ENCODE measurements around the gene TSPAN15.
"Not testable (repeated sequence)": the region's sequence is repeated elsewhere in the genome, so short reads cannot be mapped to it uniquely, and the experiment has no call there.

TSPAN15 gene

DNA sequence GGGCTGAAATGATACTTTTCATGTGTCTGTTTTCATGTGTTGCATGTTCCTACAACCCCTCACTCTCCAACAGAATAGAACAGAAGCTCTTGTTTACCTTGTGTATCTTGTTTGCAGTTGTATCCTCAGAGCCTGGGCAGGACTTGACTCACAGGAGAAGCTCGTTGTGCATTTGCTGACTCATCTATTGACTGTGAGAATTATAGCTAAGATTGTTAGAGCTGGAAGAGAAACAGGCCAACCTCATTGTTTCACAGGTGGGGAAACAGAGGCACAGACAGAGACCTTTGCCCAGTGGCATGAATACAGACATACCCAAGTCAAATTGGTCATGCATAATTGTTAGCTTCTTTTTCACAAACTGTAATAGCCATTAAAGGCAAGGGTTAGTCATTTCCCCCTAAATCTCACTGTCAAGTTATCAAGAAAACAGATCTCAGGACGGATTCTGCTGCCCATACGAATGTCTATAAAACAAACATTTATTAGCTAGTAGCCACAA, 4.6 kb upstream of the TSPAN15 start:
- DNase-seq (ENCODE audit: low read depth): no peak

DNA sequence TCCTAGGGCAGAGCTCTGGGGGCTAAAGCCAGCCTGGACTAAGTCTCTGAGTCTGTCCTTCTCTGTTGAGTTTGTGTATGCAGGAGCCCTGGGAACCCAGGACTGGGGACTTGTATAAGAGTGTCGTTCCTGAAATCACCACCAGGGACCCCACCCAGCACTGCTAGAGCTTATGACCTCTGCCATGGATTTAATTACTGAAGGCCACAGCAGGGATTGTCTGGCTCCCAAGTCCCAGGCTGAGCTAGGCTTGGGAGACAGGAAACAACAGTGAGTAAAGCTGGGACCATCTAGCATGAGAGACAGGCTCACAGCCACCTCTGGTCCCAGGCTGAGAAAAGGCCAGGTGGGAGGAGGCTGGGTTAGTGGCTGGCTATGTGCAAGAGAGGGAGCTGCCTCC, 1.4 kb upstream of the TSPAN15 start:
- peak; percentile 25 for DNase-seq (ENCODE audit: low read depth)

DNA sequence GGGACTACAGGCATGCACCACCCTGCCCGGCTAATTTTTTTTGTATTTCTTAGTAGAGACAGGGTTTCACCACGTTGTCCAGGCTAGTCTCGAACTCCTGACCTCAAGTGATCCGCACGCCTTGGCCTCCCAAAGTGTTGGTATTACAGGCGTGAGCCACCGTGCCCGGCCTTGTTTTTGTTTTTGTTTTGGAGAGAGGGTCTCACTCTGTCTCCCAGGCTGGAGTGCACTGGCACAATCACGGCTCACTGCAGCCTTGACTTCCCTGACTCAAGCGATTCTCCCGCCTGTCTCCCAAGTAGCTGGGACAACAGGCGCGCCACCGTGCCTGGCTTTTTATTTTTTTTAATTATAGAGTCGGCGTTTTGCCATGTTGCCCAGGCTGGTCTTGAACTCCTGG, 870 bp upstream of the TSPAN15 start:
- DNase-seq (ENCODE audit: low read depth): not testable (repeated sequence)

DNA sequence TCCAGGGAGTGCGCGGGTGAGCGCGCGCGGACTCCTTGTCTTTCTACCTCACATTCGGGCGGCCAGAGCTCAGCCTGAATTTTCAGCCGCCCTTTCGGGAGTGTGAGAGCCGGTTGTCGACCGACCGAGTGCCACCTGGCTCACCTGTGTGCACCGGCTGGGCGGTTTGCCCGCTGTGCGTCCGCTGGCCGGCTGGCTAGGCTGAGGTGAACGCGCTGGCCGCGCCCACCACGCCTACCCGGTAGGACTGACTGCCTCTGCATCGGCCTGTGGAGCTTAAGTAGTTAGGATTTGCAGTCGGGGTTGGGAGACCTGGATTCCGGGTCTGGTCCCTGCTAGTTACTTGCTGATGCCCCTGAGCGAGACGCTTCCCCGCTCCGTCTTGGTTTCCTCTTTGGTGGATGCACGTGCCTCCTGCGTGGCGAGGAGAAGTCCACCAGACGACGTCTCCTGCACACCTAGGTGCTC, 553 bp downstream of the TSPAN15 start:
- DNase-seq (ENCODE audit: low read depth): no peak

DNA sequence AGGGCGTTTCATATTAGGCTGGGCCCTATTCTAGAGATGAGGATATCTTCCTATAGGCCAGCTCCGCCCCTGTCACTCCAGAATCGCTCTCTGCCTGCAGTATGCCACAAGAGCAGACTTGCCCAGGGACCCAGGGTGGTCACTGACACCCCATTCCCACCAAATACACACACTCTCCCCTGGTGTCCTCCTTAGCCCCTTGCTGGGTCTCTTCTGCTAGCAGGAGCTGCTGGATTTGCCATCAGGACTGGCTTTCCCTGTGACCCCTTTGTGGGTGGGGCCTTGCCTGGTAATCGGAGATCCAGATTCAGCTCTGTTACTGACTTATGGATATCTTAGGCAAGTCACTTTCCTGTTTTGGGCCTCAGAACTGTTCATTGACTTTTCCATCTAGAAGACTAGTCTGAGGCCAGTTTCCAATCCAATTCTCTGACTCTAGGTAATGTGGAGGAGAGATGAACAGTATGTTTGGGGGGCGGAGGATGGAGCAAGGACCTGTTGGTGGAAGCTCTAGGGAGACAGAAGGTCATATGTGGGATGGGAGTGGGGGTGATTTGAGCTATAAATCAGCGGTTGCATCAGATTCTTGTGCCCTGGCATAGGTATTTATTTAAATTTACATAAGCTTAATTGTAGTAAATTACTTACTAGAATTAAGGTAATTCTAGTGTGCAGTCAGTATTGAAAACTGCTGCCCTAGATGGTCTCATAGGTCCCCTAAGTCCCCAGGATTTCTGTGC, 1.6 kb downstream of the TSPAN15 start:
- no peak for DNase-seq (ENCODE audit: low read depth)

DNA sequence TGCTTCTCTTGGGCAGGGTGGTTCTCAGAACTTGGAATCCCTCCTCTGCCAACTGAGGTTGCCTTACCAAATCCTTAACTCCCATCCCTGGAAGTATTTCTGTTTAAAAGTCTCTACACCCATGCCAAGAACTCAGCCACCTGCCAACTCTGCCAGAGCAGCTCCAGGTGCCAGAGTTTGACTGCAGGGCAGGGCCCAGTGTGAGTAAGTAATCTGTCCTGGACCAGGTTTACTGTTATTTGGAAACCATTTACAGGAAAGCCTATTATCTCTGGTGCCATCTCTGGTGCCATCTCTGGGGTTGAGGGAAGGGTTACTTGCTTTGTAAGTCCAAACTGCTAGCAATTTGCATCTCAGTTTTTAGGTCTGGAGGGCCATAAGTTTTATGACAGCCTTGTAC, 2.5 kb downstream of the TSPAN15 start:
- DNase-seq (ENCODE audit: low read depth): no peak

DNA sequence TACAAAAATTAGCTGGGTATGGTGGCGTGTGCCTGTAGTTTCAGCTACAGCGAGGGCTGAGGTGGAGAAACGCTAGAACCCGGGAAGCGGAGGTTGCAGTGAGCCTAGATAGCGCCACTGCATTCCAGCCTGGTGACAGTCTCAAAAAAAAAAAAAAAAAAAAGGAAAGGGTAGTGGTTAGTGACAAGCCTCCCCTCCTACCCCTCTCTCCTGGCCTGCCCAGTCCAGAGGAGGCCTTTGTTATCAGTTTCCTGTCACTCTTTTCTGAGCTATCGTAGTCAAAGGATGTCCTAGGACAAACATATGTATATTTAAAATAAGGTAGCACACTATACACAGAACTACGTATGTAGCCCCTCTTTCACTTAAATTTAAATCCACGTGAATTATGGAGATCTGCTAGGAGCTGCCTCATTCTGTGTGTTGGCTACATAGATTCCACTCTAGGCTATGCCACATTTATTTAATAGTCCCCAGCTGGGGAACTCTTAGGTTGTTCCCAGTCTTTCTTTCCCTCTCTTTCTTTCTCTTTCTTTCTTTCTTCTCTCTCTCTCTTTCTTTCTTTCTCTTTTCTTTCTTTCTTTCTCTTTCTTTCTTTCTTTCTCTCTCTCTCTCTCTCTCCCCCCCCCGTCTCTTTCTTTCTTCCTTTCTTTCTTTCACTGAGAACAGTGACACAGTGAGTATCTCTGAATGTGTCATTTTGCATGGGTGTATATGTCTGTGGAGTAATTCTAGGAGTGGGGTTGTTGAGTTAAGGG, 3.9 kb downstream of the TSPAN15 start:
- DNase-seq (ENCODE audit: low read depth): no peak

DNA sequence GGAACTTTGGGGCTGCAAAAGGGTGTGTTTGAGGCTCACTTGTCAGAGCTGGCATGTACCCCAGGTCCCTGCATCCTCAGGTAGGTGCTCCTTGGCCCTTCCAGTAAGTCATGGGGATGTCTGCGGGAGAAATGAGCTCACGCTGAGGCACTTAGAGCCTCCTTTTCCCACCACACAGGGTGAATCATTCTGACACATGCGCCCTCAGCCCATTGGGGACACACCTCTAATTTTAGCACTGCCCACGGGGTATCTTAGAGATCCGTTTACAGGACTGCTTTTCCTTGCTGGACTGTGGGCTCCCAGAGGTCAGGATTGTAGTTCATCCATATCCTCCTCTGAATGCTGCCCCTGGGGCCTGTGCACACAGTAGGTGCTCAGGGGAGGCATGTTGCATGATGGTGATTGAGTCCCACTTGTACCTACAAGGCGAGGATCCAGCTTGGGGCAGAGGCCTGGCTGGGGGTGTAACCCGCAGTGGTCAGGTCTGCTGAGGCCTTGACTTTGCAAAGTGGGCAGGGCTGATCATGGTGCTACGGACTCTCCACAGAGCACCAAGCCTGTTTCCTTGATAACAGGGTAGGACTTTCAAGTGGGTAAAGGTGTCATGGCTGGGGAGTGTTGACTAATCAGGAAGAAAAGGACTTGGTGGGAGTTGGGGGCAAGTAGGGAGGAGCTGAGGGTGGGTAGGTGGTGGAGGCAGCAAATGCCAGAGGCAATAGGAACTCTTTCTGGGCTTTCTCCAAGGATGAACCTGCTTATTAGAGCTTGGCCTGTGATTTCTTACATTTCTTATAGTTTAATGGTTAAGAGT, 5.8 kb downstream of the TSPAN15 start:
- no peak for DNase-seq (ENCODE audit: low read depth)

DNA sequence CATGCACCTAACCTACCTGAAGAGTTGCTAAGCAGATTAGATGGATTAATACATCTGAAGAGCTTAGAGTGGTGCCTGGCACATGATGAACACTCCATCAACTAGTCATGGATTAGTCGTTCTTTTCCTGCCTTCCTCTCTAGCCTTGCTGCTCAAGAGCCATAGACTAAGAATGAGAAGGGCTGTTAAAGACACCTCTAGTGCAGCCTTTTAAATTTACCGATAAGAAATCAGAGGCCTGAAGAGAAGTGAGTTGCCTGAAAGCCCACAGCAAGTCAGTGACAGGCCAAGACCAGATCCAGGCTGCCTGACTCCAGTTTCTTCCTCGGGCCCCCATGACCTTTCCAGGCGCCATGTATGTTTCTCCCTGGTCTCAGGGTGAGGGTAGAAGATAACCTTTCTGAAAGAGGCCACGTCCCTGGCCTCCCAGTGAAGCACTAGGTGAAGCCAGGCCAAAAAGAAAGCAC, 6.5 kb downstream of the TSPAN15 start:
- no peak for DNase-seq (ENCODE audit: low read depth)

DNA sequence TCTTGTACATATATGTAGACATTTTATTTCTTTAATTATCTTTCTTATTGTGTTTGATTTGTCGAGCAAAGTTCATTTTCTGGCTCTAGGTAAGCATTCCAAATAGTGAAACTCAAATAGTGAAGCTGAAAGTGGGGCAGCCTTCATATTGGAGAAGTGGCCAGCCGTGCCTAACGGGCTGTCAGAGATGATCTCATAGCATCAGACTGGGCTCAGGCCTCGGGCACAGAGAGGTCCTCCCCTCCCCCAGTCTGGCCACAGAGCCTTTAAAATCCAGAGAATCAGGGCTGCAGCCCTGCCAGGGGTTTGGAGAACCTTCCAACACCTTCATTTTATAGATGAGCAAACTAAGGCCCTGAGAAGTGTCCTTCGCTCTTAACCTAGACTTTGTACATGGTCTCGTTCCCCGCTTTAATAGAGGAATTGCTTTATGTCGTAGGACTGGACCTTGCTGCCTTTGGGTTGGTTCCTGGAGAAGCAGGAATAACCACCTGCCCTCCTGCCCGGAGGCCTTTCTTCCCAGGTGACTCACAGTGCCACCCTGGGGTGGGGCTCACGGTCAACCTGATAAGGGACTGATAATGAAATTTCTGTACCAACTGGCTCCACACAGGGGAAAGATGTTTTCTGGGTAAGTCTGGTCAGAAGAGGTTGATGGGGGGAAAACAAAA, 7.3 kb downstream of the TSPAN15 start:
- no peak for DNase-seq (ENCODE audit: low read depth)

DNA sequence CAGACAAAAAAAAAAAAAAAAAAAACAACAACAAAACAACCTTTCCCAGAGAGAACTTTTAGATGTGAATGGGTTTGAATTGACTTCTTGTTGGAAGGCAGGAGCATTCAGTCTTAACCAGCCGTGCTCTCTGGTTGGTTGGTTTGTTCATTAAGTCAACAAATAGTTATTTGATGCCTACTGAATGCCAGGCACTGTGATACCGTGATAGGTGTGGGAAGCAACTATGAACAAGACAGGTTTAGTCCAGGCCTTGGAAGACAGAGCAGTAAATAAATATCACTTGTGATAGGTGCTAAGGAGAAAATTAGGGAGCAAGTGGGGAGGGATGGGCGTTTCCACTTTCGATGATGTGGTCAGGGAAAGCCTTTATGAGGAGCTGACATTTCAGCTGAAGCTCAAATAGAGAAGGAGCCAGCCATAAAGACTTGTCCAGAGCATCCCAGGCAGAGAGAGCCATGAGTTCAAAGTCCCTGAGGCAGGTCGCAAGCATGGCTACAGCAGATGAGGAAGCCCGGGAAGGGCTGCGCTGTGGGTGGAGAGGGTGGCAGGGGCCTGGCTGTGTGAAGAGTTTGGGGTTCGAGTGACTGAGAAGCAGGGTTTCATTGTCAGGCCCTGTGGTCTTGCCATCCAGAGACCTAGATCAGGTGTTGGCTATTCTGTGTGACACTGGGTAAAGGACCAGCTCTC, 8.0 kb downstream of the TSPAN15 start:
- no peak for DNase-seq (ENCODE audit: low read depth)

DNA sequence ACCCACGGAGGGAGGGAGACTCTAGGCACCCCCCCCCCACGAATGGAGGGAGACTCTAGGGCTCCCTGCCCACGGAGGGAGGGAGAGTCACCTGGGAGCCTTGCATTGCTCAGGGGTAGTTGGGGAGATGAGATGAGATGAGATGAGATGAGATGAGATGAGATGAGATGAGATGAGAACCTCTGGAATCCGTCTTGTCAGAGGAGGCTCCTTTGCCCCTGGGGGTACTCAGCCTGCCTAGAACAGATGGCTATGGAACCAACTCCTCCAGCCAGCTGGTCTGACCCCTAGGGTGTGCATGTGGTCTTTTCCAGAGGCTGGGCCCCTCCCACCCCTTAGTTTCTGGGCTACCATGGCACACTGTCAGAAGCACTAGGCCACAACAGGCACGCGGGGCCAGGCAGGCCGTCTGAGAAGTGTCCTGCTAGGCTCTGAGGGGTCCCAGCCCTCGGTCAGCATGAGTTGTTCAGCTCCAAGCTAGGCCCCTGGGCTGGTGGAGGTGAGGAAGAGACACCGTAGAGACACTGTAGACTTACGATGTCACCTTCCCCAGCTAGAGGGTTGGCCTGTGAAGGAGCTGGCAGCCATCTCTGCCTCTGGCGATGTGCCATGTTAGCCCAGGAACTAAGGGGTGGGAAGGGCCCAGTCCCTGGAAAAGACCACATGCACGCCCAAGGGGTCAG, 8.8 kb downstream of the TSPAN15 start:
- DNase-seq (ENCODE audit: low read depth): no peak

DNA sequence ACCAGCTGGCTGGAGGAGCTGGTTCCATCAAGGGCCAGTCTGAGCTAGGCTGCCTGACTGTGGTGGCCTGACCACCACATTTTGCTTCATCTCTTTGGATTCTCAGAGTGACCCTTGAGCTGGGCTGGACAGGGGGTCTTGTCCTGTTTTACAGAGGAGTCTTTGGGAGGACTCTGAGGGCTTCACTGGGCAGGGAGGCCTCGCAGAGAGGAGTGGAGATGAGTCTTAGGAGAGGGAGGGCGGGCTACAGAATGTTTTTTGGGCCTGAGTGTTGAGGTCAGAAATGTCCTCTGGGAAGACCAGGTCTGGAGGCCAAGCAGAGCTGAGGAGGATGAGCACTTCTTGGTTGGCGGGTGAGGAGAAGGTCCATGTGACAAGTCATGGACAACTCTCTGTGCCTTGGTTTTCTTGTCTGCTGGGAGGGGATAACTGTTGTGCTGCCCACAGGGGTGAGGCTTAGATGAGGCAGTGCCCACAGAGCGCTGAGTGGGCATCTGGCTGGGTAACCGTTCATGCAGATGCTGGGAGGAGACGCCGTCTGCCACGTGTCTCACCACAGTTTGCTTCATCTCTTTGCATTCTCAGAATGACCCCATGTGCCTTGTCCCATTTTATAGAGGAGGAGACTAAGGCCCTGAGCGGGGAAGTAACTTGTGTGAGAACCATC, 9.4 kb downstream of the TSPAN15 start:
- DNase-seq (ENCODE audit: low read depth): no peak

DNA sequence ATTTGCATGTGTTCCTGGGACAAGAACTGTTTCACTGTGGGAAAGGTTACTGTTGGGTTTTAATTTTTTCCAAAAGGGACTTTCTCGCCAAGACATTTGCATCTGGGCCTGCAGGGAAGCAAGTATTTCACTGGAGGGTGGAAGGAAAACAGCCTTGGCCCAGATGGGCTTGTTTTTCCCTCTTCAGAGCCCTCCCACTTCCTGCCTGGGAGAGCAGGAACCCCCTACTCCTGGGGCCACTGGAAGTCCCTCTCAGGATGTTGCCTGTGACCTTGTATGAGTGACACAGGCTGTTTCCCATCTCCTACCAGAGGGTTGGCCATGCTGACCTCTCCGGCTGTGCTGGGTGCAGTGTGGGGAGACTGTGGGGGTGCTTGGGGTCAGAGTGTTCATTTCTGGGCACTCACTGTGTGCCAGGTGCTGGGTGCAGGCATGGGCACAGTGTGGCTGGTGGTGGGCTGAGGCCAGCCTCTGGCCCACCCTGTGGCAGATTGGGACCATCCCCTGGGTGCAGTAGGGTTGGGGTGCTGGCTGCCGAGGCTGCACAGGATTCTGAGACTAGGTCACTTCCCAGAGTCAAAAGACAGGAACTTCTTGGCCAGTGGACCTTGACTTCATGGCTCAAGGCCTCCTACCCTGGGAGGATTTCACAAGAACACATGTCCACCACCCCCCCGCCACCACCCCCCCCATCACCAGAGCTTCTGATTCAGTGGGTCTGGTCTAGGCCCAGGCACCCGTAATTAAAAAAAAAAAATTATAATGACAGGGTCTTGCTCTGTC, 10.2 kb downstream of the TSPAN15 start:
- DNase-seq (ENCODE audit: low read depth): no peak

DNA sequence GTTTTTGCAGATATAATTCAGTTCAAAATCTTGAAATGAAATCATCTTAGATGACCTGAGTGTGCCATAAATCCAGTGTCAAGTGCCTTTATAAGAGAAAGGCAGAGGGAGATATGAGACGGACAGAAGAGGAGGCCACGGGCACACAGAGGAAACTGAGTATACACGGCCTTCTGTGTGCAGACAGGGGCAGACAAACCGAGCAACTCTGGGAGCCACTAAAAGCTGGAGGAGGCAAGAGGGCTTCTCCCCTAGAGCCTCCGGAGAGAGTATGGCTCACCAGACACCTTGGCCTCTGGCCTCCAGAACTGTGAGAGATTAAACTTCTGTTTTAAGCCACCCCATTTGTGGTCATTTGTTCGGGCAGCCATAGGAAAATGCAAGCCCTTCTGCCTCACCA, 12.6 kb downstream of the TSPAN15 start:
- no peak for DNase-seq (ENCODE audit: low read depth)

DNA sequence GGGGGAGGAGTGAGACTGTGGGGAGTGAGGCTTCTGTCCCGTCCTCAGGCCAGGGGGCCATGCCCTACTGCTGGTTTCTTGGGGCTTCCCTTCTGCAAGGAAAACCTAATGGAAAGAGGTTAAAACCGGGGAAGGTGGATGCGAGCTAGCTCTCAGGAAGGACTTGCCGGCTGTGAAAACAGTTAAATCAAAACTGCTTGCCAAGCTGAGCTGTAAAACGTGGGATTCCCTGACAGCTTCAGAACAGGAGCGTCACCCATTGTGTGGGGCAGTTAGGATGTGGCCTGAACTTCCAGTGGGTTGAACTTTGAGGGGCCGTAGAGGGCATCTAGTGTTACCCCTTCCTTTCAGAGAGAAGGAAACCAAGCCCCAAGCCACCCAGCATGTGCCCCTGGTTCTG, 13.1 kb downstream of the TSPAN15 start:
- DNase-seq (ENCODE audit: low read depth): no peak

DNA sequence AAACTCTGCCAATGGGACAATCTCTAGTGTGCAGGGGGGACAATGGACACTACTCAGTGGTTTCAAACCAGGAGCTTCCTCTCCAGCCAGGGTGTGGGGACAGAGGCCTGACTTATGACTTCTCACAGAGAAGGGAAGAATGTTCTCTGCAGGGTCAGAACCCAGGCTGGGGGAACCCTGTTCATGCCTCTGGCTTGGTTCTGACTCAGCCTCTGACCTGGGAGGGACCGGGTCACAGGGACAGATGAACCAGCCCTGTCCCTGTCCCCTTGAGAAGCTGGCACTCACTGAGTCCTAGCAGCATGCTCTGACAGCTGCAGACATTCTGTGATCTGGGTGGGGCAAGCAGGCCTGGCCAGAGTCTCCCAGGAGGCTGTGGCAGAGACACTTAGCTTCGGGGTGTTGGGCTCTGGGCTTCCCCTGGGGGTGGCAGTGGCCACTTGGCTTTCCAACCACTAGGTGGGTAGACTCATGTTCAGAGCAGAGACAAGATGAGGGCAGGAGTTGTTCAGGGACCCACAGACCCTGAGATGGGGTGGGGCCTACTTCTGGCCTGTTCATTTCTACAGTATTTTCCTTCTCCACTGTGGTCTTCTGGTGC, 13.6 kb downstream of the TSPAN15 start:
- DNase-seq (ENCODE audit: low read depth): no peak

DNA sequence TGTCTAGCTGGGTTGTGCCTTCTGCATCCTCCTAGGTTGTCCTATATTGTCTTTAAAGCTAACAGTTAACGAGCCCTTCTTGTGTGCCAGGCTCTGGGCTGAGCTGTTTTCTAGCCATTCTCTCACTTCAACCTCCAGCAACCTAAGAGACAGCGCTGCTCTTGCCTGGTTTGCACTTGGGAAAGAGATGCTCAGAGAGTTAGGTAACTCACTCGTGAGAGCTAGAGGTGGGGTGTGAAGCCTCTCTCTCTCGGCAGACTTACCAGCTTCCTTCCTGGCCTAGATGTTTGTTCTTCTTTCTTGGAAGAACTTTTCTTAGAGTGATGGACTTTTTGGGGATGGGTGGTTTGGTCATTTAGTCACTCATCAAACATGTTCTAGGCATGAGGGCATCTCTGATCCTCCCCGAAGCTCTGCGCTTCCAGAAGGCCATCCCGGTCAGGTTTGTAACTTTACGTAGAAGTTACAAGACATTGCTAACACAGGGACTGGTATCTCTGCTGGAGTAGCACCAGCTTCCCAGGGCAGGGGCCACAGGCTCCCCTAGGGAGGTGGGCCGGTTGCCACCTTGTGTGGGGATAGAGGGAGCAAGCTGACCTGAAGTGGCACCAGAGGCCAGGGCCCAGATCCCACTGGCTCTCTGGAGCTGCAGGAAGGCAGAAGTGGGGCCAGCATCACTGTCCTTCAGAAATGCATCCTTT, 14.3 kb downstream of the TSPAN15 start:
- DNase-seq (ENCODE audit: low read depth): no peak

Data from activated T-cell treated with anti-CD3 and anti-CD28 coated beads for 24 hours (primary cell).